Psoas muscle (tissue), 8 donors: ENCODE data around the gene TIGAR. TPM values are rescaled to one million over a fixed set of nuclear protein-coding genes. Genes with fewer than 3 reads are reported as not detected.

ENCODE experiments used
- ATAC-seq, 4 donors: fragments of 200-7000 bp; cut with Tn5 transposase; one replicate each; pipeline ENCODE4 v1.9.1; 2020; ENCODE audit warnings: moderate library complexity in 3 of 4, mild to moderate bottlenecking in 2 of 4
- DNase-seq, 2 donors: peaks; one replicate each; pipeline ENCODE4 v3.0.0-alpha.2; 2020
- H3K27ac ChIP-seq: fragments of 200-600 bp; one replicate; pipeline ENCODE4 v1.8.0; 2022
- H3K27me3 ChIP-seq, 3 donors: fragments of 200-600 bp in 1 of 3; one replicate each; pipeline versions ENCODE4 v1.6.1 to v1.8.0; 2013 to 2022; ENCODE audit warnings: low read length in 2 of 3, mild to moderate bottlenecking in 2 of 3, moderate library complexity in 1 of 3; ENCODE audit not compliant: insufficient read depth in 3 of 3
- H3K36me3 ChIP-seq, 2 donors: fragments of 200-600 bp in 1 of 2; one replicate each; pipeline versions ENCODE4 v1.6.1 to v1.8.0; 2013 to 2022; ENCODE audit warnings: low read depth in 1 of 2, mild to moderate bottlenecking in 1 of 2, moderate library complexity in 1 of 2; ENCODE audit not compliant: insufficient read depth in 1 of 2
- H3K4me1 ChIP-seq: fragments of 200-600 bp; one replicate; pipeline ENCODE4 v1.8.0; 2022
- H3K4me3 ChIP-seq: fragments of 200-600 bp; one replicate; pipeline ENCODE4 v1.8.0; 2022; ENCODE audit warnings: mild to moderate bottlenecking
- H3K9me3 ChIP-seq: fragments of 200-600 bp; one replicate; pipeline ENCODE4 v1.8.0; 2022
- WGBS, 3 donors: extraction: QIAGEN DNeasy Blood & Tissue Kit; methylation state at CpG; one replicate each; pipeline versions ENCODE4 v1.1.6 to v1.1.7; 2013; 5-methylcytosine and 5-hydroxymethylcytosine counted together
- intact Hi-C, 2 donors: fragments of 100-400 bp; cut with DNase I; formaldehyde crosslinking; loops; one replicate each; pipeline versions ENCODE4 v1.11.0 to v1.14.2; 2022
- polyA plus RNA-seq, 3 donors: library from polyadenylated mRNA; stranded (reverse); fragments of 200-250 nt; gene quantifications; one replicate each; pipeline ENCODE4 v1.2.3, GENCODE V29; 2013
- total RNA-seq, 4 donors: library from RNA; stranded (reverse); fragmentation: NEBNext Ultra II Directional in 2 of 4; extraction: Animal tissue kit (Norgen Biotek cat#: 25700) in 2 of 4; gene quantifications; one replicate each; pipeline versions ENCODE4 v1.2.1 to v1.2.4, GENCODE V29; 2021 to 2023
- TF ChIP-seq, protein P1 (sequence below): fragments of 200-600 bp; IDR thresholded peaks from one replicate; pipeline ENCODE4 v1.8.0; 2022; ENCODE audit warnings: antibody characterized with exemption
- donor health status: healthy with polysubstance abuse.
- donor health status: DM: no; HTN: no; CAD: no; lungs with moderate emphysema.
- donor health status: Bipolar disorder and iron deficiency.
- donor health status: healthy.
- donor health status: DM: yes; HTN: yes; CAD: no.
- donor health status: DM: no; HTN: no; CAD: no.
- donor health status: DM: no; HTN: no; CAD: no.
- donor health status: DM: yes; HTN: yes; CAD: no.

The TIGAR gene
- total and polyA plus RNA-seq, 7 donors, result 6.3 to 20.0 (median 11.8) TPM

DNA sequence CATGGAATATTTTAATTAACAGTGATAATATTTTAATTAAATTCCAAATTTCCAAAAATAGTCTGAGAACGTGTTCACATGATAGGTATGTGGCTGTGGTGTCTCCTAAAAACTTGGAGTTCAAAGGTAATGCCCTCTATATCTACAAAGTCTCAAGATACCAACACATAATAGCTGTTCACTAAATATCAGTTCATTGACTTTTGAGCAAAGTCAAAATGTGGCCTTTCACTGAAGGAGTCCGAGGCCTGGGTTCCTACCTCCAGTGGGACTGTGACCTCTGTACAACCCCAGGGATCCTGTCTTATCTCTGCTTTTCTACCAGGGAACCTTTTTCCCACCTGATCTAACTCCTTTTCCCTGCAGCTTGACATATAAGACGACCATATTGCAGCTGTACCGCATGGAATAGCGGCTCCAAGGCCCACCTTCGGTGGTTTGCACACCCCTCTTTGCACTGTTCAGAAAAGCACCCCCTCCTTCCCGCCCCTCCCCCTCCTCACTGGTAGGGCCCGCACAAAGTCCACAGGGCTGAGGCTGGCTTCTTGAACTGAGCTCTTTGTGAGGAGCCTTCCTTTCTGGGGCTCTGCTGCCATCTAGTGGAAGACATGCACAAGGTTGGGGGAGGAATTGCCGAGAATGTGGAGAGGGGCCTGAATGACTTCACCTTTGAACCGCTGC lies 44.3 kb upstream of the TIGAR start:
- intact Hi-C loops, result loop anchor here (1.0 to 5.0 kb wide), 7 partner anchors 169 to 976 kb away; no protein-coding TSS in a partner anchor
- no peaks in the 10 kb centered on the region for H3K36me3 ChIP-seq
- peaks cover 37% of the 10 kb centered on the region for H3K4me1 ChIP-seq
- H3K27ac ChIP-seq, result no peak overlapping the region
- WGBS, 3 donors, result 5 to 6% (median 5%) methylated on average over 10 of the region's 10 CpGs
- TF ChIP-seq, protein P1, sequence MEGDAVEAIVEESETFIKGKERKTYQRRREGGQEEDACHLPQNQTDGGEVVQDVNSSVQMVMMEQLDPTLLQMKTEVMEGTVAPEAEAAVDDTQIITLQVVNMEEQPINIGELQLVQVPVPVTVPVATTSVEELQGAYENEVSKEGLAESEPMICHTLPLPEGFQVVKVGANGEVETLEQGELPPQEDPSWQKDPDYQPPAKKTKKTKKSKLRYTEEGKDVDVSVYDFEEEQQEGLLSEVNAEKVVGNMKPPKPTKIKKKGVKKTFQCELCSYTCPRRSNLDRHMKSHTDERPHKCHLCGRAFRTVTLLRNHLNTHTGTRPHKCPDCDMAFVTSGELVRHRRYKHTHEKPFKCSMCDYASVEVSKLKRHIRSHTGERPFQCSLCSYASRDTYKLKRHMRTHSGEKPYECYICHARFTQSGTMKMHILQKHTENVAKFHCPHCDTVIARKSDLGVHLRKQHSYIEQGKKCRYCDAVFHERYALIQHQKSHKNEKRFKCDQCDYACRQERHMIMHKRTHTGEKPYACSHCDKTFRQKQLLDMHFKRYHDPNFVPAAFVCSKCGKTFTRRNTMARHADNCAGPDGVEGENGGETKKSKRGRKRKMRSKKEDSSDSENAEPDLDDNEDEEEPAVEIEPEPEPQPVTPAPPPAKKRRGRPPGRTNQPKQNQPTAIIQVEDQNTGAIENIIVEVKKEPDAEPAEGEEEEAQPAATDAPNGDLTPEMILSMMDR, result peak; percentile 88
- H3K27me3 ChIP-seq, result peaks cover 0 to 52% (median 29%) of the 10 kb centered on the region in 3 donors
- H3K9me3 ChIP-seq, result no peaks in the 10 kb centered on the region
- peak overlapping the region; percentile 69 for H3K4me3 ChIP-seq
- ATAC-seq, result peak; percentile 64 to 78 (median 74)
- peak; percentile 77 to 86 for DNase-seq

DNA sequence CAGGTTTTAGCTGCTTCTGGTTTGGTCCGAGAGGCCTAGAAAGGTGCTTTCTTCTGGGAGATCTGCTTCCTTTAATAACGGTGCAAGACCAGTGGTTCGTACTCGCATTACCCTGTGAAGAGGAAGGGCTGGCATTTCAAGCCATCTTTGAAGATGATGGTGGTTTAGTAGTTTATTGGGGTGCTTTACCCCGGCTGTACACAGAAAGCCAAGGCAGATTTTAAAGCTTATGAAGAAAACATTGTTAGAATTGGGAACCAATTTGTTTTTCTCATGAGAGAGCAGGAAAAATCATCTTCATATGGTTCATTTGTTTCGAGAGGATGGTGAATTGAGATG lies 43.8 kb upstream of the TIGAR start:
- H3K4me3 ChIP-seq, result no peak overlapping the region
- ATAC-seq, result no peak

DNA sequence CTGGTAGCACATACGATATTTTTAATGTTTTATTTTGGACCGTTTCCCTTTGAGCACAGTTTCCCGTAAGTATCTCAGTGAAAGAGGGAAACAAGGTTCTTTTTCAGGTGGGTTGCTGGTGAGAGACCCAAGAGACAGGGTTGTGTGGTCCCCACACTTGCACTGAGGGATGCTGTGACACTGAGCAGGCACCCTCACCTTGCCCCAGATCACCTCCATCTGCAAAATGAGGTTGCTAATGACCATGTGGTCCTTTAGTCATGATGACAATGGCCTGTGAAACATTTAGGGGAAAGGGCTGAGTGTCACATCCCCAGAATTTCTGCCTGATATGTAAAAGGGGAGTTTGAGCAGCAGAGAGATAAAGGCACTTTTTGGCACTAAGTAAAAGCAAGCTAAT lies 43.2 kb upstream of the TIGAR start:
- TF ChIP-seq, protein P1, result no peak
- DNase-seq (no peak), ATAC-seq (no peak)
- no peak overlapping the region for H3K27ac ChIP-seq
- no peaks in the 10 kb centered on the region for H3K9me3 ChIP-seq
- intact Hi-C loops, result loop anchor here (1.0 to 5.0 kb wide), 7 partner anchors 171 to 977 kb away; no protein-coding TSS in a partner anchor
- no peak overlapping the region for H3K4me3 ChIP-seq
- no peaks in the 10 kb centered on the region for H3K36me3 ChIP-seq
- peaks cover 0 to 40% (median 24%) of the 10 kb centered on the region in 3 donors for H3K27me3 ChIP-seq
- H3K4me1 ChIP-seq, result peaks cover 25% of the 10 kb centered on the region
- WGBS, 3 donors, result 81 to 87% (median 81%) methylated on average over 3 of the region's 3 CpGs

More for the DNA sequence above, 43.8 kb upstream of the TIGAR start:
- intact Hi-C loops, result loop anchor here (1.0 to 5.0 kb wide), 7 partner anchors 170 to 976 kb away; no protein-coding TSS in a partner anchor
- no peak for DNase-seq
- H3K27ac ChIP-seq, result no peak overlapping the region
- no peaks in the 10 kb centered on the region for H3K36me3 ChIP-seq
- H3K4me1 ChIP-seq, result peaks cover 32% of the 10 kb centered on the region
- TF ChIP-seq, protein P1, result no peak
- WGBS, 3 donors, result 26 to 37% (median 28%) methylated on average over 6 of the region's 6 CpGs
- H3K9me3 ChIP-seq, result no peaks in the 10 kb centered on the region
- peaks cover 0 to 47% (median 28%) of the 10 kb centered on the region in 3 donors for H3K27me3 ChIP-seq

DNA sequence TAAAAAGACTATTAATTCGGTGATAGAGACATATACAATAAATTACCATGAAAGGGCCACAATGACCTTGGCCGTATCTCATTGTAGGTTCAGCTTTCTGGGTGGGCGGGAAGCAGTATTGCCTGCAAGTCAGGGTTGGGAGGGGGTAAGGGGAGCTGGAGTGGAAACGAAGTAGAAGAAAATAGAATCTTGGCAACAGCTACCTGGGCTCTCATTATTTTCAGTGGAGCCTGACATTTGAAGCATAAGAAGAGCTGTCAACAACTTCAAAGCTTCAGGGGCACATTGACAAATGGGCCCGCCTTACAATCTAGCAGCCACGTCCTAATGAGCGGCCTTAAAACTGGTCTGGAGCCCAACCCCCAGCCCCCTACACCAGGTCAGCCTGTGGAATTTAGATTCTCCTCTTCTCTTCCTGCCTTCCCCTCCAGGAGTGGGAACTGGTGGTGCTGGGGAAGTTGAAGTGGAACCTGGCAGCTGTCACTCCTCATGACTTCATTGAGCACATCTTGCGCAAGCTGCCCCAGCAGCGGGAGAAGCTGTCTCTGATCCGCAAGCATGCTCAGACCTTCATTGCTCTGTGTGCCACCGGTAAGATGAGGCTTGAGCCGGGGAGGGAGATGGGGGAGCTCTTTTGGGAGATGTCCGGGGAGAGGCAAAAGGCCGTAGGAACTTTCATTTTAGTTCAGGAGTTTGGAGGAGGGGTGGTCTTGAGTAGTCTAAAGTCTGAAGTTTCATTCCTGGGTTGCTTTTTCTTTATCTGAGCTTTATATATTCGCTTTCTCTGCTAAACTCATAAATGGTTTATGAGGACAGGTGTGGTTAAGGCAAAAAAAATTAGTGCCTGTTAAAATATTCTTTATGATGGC lies 42.5 kb upstream of the TIGAR start:
- H3K27ac ChIP-seq, result peak overlapping the region; percentile 47
- intact Hi-C loops, result loop anchor here (5.0 kb wide), 3 partner anchors 171 to 281 kb away; no protein-coding TSS in a partner anchor

More for the DNA sequence above, 42.5 kb upstream of the TIGAR start:
- peaks cover 0 to 38% (median 23%) of the 10 kb centered on the region in 3 donors for H3K27me3 ChIP-seq
- TF ChIP-seq, protein P1, result no peak
- peak; percentile 68 to 80 (median 78) for ATAC-seq
- H3K9me3 ChIP-seq, result no peaks in the 10 kb centered on the region
- H3K36me3 ChIP-seq, result no peaks in the 10 kb centered on the region
- WGBS, 3 donors, result 25 to 32% (median 25%) methylated on average over 15 of the region's 15 CpGs
- peak; percentile 61 to 78 for DNase-seq
- H3K4me1 ChIP-seq, result peaks cover 23% of the 10 kb centered on the region
- peak overlapping the region; percentile 24 for H3K4me3 ChIP-seq
